GM23338 (cell line): ENCODE data around the gene IRF6. TPM values are rescaled to one million over a fixed set of nuclear protein-coding genes. Genes with fewer than 3 reads are reported as not detected.

Experiments used
- ATAC-seq: fragments of 200-7000 bp; cut with Tn5 transposase; 3 replicates; pipeline ENCODE4 v1.9.1; 2020
- DNase-seq: peaks from one replicate; pipeline ENCODE4 v3.0.0-alpha.2; 2015; ENCODE audit warnings: low spot score
- H2AFZ ChIP-seq: fragments of 200-600 bp; sonication (generic); 2 replicates; pipeline ENCODE4 v1.8.0; 2016; ENCODE audit warnings: antibody characterized with exemption, mild to moderate bottlenecking, moderate library complexity
- H3F3A ChIP-seq: fragments of 200-600 bp; sonication (generic); replicated peaks from 2 replicates; pipeline ENCODE4 v1.8.0; 2017; ENCODE audit warnings: antibody characterized with exemption, mixed run types, low read depth
- H3K27ac ChIP-seq: fragments of 200-600 bp; sonication (generic); 2 replicates; pipeline ENCODE4 v1.6.1; 2016; ENCODE audit warnings: low read depth
- H3K27me3 ChIP-seq: fragments of 200-600 bp; sonication (generic); 2 replicates; pipeline ENCODE4 v1.8.0; 2016; ENCODE audit warnings: mild to moderate bottlenecking, mixed run types, moderate library complexity; ENCODE audit not compliant: insufficient read depth
- H3K36me3 ChIP-seq: fragments of 200-600 bp; sonication (generic); 2 replicates; pipeline ENCODE4 v1.8.0; 2016; ENCODE audit warnings: mild to moderate bottlenecking; ENCODE audit not compliant: insufficient read depth
- H3K4me1 ChIP-seq: fragments of 200-600 bp; sonication (generic); 2 replicates; pipeline ENCODE4 v1.8.0; 2016; ENCODE audit warnings: mild to moderate bottlenecking, moderate library complexity; ENCODE audit not compliant: insufficient read depth
- H3K4me2 ChIP-seq: fragments of 200-600 bp; sonication (generic); 2 replicates; pipeline ENCODE4 v1.7.1; 2017; ENCODE audit warnings: mixed run types
- H3K4me3 ChIP-seq: fragments of 200-600 bp; sonication (generic); 2 replicates; pipeline ENCODE4 v1.6.1; 2016; ENCODE audit warnings: mixed run types
- H3K79me2 ChIP-seq: fragments of 200-600 bp; sonication (generic); replicated peaks from 2 replicates; pipeline ENCODE4 v1.8.0; 2017; ENCODE audit warnings: mild to moderate bottlenecking; ENCODE audit not compliant: insufficient read depth
- H3K9me2 ChIP-seq: fragments of 200-600 bp; sonication (generic); 2 replicates; pipeline ENCODE4 v1.8.0; 2017; ENCODE audit not compliant: insufficient read depth
- H4K20me1 ChIP-seq: fragments of 200-600 bp; sonication (generic); replicated peaks from 2 replicates; pipeline ENCODE4 v1.8.0; 2017; ENCODE audit warnings: mild to moderate bottlenecking; ENCODE audit not compliant: insufficient read depth
- H3K27ac Mint-ChIP-seq: 2 replicates; pipeline ENCODE4 v1.8.0; 2020; ENCODE audit warnings: inconsistent platforms, mild to moderate bottlenecking, moderate library complexity, mixed read lengths
- H3K27me3 Mint-ChIP-seq: 3 replicates; pipeline ENCODE4 v1.8.0; 2022; ENCODE audit warnings: low read depth, mild to moderate bottlenecking, moderate library complexity, mixed read lengths, inconsistent platforms; ENCODE audit not compliant: insufficient read depth, poor library complexity
- H3K36me3 Mint-ChIP-seq: 3 replicates; pipeline ENCODE4 v1.8.0; 2021; ENCODE audit warnings: low read depth, mild to moderate bottlenecking, inconsistent platforms, moderate library complexity, mixed read lengths
- H3K4me1 Mint-ChIP-seq: 3 replicates; pipeline ENCODE4 v1.8.0; 2020; ENCODE audit warnings: mild to moderate bottlenecking, inconsistent platforms, mixed read lengths
- H3K4me3 Mint-ChIP-seq: 3 replicates; pipeline ENCODE4 v1.8.0; 2021; ENCODE audit warnings: moderate library complexity, mild to moderate bottlenecking, inconsistent platforms, mixed read lengths
- H3K9me3 Mint-ChIP-seq: 3 replicates; pipeline ENCODE4 v1.8.0; 2020; ENCODE audit warnings: moderate library complexity, mild to moderate bottlenecking, inconsistent platforms, mixed read lengths
- NANOG ChIP-seq: IDR thresholded peaks from 2 replicates; pipeline ENCODE4 v1.6.1; 2016; ENCODE audit warnings: antibody characterized with exemption, borderline replicate concordance
- ZNF331 ChIP-seq: fragments of 250-450 bp; sonication (Bioruptor Pico); IDR thresholded peaks from 2 replicates; pipeline ENCODE4 v1.5.0; 2020; ENCODE audit warnings: low read depth, mild to moderate bottlenecking, moderate library complexity
- polyA plus RNA-seq: library from polyadenylated mRNA; unstranded; fragments of >200 nt; fragmentation: Nextera tagmentation; extraction: Ambion mirVana; gene quantifications from 2 replicates; pipeline ENCODE4 v1.2.1, GENCODE V29; 2016
- total RNA-seq: library from RNA; depleted of rRNA; stranded (reverse); fragments of >200 nt; shearing (Covaris generic); gene quantifications from 2 replicates; pipeline ENCODE4 v1.2.3, GENCODE V29; 2014
- TF ChIP-seq, protein P1 (sequence below): fragments of 250-450 bp; sonication (Bioruptor Pico); IDR thresholded peaks from 2 replicates; pipeline ENCODE4 v1.5.0; 2020; ENCODE audit warnings: mild to moderate bottlenecking, moderate library complexity
- TF ChIP-seq, protein P2 (sequence below), 2 experiments: fragments of 200-600 bp in 1 of 2; sonication (generic) in 1 of 2; conservative IDR thresholded peaks; 2 replicates each; pipeline versions ENCODE4 v1.5.1 to v1.6.1; 2016 to 2017; ENCODE audit warnings: antibody characterized with exemption in 2 of 2, low read depth in 2 of 2, mild to moderate bottlenecking in 2 of 2, moderate library complexity in 1 of 2

The IRF6 gene
- total and polyA plus RNA-seq, 2 experiments from 2014 or later: 4.6 to 11.7 TPM

GRCh38 chr1:209737118-209737505 lies 68.8 kb downstream of the IRF6 start (continued):
- TF ChIP-seq, protein P1, sequence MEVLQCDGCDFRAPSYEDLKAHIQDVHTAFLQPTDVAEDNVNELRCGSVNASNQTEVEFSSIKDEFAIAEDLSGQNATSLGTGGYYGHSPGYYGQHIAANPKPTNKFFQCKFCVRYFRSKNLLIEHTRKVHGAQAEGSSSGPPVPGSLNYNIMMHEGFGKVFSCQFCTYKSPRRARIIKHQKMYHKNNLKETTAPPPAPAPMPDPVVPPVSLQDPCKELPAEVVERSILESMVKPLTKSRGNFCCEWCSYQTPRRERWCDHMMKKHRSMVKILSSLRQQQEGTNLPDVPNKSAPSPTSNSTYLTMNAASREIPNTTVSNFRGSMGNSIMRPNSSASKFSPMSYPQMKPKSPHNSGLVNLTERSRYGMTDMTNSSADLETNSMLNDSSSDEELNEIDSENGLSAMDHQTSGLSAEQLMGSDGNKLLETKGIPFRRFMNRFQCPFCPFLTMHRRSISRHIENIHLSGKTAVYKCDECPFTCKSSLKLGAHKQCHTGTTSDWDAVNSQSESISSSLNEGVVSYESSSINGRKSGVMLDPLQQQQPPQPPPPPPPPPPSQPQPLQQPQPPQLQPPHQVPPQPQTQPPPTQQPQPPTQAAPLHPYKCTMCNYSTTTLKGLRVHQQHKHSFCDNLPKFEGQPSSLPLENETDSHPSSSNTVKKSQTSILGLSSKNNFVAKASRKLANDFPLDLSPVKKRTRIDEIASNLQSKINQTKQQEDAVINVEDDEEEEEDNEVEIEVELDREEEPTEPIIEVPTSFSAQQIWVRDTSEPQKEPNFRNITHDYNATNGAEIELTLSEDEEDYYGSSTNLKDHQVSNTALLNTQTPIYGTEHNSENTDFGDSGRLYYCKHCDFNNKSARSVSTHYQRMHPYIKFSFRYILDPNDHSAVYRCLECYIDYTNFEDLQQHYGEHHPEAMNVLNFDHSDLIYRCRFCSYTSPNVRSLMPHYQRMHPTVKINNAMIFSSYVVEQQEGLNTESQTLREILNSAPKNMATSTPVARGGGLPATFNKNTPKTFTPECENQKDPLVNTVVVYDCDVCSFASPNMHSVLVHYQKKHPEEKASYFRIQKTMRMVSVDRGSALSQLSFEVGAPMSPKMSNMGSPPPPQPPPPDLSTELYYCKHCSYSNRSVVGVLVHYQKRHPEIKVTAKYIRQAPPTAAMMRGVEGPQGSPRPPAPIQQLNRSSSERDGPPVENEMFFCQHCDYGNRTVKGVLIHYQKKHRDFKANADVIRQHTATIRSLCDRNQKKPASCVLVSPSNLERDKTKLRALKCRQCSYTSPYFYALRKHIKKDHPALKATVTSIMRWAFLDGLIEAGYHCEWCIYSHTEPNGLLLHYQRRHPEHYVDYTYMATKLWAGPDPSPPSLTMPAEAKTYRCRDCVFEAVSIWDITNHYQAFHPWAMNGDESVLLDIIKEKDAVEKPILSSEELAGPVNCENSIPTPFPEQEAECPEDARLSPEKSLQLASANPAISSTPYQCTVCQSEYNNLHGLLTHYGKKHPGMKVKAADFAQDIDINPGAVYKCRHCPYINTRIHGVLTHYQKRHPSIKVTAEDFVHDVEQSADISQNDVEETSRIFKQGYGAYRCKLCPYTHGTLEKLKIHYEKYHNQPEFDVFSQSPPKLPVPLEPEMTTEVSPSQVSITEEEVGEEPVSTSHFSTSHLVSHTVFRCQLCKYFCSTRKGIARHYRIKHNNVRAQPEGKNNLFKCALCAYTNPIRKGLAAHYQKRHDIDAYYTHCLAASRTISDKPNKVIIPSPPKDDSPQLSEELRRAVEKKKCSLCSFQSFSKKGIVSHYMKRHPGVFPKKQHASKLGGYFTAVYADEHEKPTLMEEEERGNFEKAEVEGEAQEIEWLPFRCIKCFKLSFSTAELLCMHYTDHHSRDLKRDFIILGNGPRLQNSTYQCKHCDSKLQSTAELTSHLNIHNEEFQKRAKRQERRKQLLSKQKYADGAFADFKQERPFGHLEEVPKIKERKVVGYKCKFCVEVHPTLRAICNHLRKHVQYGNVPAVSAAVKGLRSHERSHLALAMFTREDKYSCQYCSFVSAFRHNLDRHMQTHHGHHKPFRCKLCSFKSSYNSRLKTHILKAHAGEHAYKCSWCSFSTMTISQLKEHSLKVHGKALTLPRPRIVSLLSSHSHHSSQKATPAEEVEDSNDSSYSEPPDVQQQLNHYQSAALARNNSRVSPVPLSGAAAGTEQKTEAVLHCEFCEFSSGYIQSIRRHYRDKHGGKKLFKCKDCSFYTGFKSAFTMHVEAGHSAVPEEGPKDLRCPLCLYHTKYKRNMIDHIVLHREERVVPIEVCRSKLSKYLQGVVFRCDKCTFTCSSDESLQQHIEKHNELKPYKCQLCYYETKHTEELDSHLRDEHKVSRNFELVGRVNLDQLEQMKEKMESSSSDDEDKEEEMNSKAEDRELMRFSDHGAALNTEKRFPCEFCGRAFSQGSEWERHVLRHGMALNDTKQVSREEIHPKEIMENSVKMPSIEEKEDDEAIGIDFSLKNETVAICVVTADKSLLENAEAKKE: no peak
- no peak for TF ChIP-seq NANOG
- TF ChIP-seq, protein P2, sequence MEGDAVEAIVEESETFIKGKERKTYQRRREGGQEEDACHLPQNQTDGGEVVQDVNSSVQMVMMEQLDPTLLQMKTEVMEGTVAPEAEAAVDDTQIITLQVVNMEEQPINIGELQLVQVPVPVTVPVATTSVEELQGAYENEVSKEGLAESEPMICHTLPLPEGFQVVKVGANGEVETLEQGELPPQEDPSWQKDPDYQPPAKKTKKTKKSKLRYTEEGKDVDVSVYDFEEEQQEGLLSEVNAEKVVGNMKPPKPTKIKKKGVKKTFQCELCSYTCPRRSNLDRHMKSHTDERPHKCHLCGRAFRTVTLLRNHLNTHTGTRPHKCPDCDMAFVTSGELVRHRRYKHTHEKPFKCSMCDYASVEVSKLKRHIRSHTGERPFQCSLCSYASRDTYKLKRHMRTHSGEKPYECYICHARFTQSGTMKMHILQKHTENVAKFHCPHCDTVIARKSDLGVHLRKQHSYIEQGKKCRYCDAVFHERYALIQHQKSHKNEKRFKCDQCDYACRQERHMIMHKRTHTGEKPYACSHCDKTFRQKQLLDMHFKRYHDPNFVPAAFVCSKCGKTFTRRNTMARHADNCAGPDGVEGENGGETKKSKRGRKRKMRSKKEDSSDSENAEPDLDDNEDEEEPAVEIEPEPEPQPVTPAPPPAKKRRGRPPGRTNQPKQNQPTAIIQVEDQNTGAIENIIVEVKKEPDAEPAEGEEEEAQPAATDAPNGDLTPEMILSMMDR (conservative IDR thresholded peaks at IDR 0.05; ENCODE audit: low read depth in 2 of 2): no peak

- no peaks in the 10 kb centered on the region for H3K36me3 Mint-ChIP-seq
- ATAC-seq: no peak
These were observed 69.3 kb downstream of the IRF6 start for GRCh38 chr1:209736490-209737117.

More at GRCh38 chr1:209736490-209737117, 69.3 kb downstream of the IRF6 start:
- Mint-ChIP-seq H3K4me1 (peaks cover 3% of the 10 kb centered on the region; the same call in 1 of the 3 replicates), H3K27me3 (peaks cover 2% of the 10 kb centered on the region), H3K9me3 (no peaks in the 10 kb centered on the region), H3K27ac (no peak overlapping the region), H3K4me3 (no peak overlapping the region)
- H3F3A ChIP-seq: no peaks in the 10 kb centered on the region
- no peak overlapping the region for H3K4me2 ChIP-seq
- no peaks in the 10 kb centered on the region for H3K9me2 ChIP-seq
- no peak overlapping the region for H3K27ac ChIP-seq
- DNase-seq: no peak
- H2AFZ ChIP-seq: no peak overlapping the region
- no peaks in the 10 kb centered on the region for H3K4me1 ChIP-seq
- H3K4me3 ChIP-seq: no peak overlapping the region
- H3K27me3 ChIP-seq: no peaks in the 10 kb centered on the region
- H3K79me2 ChIP-seq: no peaks in the 10 kb centered on the region
- TF ChIP-seq ZNF331 (CRISPR knock-in tag): no peak
- TF ChIP-seq, protein P1: no peak
- no peaks in the 10 kb centered on the region for H4K20me1 ChIP-seq
- H3K36me3 ChIP-seq: no peaks in the 10 kb centered on the region
